Measurements from ENCODE around the gene LRRC4.

DNA sequence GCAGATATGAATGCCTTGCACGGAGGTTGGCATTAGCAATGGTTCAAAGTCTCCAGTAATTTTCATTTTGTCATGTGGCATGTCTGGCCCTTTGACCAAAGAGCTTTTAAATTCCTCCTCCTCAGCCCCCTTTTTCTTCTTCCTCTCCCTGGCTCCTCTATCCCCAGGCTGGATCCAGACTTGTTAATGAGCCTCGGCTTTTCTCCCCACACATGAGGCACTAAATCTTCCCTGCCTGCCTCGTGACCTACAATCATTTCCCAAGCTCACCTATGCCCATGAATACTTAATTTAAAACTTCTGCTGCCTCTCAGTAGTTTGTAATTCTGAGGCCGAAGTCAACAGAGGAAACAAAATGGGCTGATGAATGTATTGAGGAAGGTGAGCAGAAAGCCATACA, 23.3 kb upstream of the LRRC4 start:
- TF ChIP-seq CTCF (IDR thresholded peaks at IDR 0.05; ENCODE audit: insufficient read depth, low read length), result no peak
- TF ChIP-seq POLR2AphosphoS5 (IDR thresholded peaks at IDR 0.05; ENCODE audit: low read depth), result no peak
- TF ChIP-seq GABPA (IDR thresholded peaks at IDR 0.05; ENCODE audit: low read depth), result no peak
- TF ChIP-seq REST (IDR thresholded peaks at IDR 0.05; ENCODE audit: insufficient replicate concordance, low read depth), result no peak
